B cell (primary cell): Measurements from ENCODE around the gene ARHGAP33.

Source experiments
- EZH2 ChIP-seq: IDR thresholded peaks from 2 replicates; pipeline ENCODE4 v1.6.1; 2012; ENCODE audit warnings: borderline replicate concordance, low read depth, mild to moderate bottlenecking, moderate library complexity, low read length; ENCODE audit not compliant: insufficient read depth, poor library complexity, severe bottlenecking
- TF ChIP-seq, protein P1 (sequence below): fragments of 200-600 bp; IDR thresholded peaks from one replicate; pipeline ENCODE4 v1.8.0; 2022; ENCODE audit warnings: antibody characterized with exemption, mild to moderate bottlenecking

DNA sequence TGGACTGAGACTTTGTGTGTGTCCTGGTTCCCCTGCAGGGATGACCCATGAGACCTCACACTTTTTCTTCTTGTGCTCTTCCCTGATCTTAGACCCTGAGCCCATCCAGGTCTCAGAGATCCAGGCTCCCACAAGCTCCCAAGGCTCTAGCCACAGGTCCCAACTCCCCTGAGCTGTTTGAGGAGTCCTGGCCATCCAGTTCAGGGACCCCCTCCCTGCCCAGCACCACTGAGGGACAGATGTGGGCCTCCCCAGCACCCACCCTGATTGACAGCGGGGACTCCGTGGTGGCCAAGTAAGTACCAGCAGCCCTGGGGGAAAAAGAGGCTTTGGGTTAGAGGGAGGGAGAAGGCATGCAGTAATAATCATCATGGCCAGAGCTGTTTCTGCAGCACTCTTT lies 15.7 kb upstream of the ARHGAP33 start:
- TF ChIP-seq, protein P1, sequence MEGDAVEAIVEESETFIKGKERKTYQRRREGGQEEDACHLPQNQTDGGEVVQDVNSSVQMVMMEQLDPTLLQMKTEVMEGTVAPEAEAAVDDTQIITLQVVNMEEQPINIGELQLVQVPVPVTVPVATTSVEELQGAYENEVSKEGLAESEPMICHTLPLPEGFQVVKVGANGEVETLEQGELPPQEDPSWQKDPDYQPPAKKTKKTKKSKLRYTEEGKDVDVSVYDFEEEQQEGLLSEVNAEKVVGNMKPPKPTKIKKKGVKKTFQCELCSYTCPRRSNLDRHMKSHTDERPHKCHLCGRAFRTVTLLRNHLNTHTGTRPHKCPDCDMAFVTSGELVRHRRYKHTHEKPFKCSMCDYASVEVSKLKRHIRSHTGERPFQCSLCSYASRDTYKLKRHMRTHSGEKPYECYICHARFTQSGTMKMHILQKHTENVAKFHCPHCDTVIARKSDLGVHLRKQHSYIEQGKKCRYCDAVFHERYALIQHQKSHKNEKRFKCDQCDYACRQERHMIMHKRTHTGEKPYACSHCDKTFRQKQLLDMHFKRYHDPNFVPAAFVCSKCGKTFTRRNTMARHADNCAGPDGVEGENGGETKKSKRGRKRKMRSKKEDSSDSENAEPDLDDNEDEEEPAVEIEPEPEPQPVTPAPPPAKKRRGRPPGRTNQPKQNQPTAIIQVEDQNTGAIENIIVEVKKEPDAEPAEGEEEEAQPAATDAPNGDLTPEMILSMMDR = no peak
- TF ChIP-seq EZH2 = no peak
